GM12873 (cell line): Measurements from ENCODE around the gene ZFAND6.

Experiments
- CTCF ChIP-seq: IDR thresholded peaks from 2 replicates; pipeline ENCODE4 v1.5.1; 2012; ENCODE audit warnings: low read depth, mild to moderate bottlenecking, moderate library complexity, low read length, control low read depth; ENCODE audit not compliant: insufficient read depth; ENCODE audit errors: missing control alignments

ZFAND6 gene

DNA sequence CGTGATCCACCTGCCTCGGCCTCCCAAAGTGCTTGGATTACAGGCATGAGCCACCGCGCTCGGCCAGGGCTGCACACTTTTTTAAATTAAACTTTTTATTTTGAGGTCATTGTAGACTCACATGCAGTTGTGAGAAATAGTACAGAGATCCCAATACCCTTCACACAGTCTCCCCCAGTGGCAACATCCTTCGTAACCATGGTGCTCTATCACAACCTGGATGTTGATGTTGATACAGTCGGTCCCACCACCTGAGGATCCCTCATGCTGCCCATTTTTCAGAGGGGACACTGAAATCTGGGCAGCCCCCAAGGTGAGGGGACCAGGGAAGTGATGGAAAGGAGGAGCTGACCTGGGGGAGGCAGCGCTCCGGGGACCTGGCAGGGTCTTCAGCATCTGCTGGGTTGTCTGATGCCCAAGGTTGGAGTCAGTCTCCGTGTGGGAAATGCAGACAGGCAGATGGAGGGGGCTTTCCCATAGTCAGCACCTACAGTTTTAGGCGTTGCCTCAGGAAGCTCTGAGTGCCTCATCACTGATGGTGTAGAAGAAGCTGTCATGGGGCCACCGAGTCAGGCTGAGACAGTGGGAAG, 110.4 kb downstream of the ZFAND6 start:
- no peak for TF ChIP-seq CTCF

DNA sequence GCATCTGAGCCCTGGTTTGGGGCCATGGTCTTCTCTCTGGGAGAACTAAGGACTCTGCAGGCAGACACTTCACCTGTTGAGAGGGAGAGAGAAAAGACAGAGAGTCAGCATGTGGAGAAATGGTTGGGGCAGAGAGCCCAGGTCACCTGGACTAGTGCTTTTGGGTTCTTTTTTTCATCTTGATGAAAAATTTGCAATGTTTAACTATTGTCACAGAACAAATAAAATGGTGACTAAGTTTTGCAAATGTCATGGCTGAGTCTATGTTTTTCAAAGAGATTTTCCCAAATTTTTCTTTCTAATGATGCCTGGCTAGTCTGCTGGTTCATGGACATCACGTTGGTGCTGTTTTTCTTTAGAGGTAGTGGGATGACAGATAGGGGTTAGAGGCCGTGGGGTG, 111.1 kb downstream of the ZFAND6 start:
- TF ChIP-seq CTCF: no peak

- no peak for TF ChIP-seq CTCF
These were observed 112.3 kb downstream of the ZFAND6 start for GRCh38 chr15:80171787-80172186.

DNA sequence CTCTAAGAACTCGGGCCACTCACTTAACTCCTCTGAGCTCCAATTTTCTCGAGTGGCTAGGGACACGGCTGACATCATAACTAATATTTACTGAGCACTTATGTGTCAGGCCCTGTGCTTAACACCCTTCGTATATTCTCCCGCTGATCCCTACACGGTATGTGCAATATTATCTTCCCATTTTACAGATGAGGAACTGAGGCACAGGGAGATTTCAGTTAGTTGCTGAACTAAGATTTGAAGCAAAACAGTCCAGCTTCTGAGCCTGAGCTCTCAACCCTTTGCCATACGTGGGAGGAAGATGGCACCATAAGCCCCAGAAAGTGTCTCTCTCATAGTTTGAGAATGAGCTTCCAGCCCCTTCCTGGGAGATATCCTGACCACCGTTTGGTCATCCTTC, 112.9 kb downstream of the ZFAND6 start:
- no peak for TF ChIP-seq CTCF

DNA sequence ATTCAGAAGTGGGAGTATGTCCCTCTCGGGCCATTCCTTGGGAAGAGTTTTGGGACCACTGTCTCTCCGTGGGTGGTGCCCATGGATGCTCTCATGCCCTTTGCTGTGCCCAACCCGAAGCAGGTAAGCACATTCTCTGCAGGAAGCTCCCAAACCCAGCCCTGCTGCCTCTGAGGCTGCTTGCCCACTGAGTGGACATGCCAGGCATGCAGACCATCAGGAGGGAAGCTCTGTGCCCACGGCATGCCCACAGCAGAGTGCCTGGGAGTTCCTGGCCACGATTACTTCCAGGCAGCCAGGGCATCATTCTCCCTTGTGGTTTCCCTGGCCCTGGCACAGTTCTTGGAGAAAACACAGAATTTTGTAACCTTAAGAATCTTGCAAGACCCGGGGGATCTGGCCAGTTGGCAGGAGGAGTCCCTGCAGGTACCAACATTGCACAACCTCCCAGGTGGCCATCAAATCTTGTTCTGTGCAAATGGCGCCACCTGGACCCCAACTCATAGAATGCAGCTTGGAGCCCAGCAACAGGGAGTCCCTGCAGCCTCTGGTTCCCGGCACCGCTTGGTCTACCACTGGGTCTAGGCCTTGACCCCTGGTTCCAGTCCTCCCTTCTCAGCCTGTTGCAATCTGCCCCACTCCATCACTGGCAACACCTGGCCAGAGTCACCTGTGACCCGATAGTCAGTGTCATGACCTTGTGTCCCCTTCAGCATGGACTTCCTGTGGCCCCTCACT, 113.7 kb downstream of the ZFAND6 start:
- TF ChIP-seq CTCF: peak; percentile 87

- no peak for TF ChIP-seq CTCF
These were observed 114.7 kb downstream of the ZFAND6 start for GRCh38 chr15:80174017-80174746.

- TF ChIP-seq CTCF: no peak
These were observed 116.0 kb downstream of the ZFAND6 start for GRCh38 chr15:80175436-80175835.
